GM18505 (cell line): ENCODE measurements around the gene SAP30L.

ENCODE experiments used
- ATAC-seq: cut with Tn5 transposase; IDR thresholded peaks from one replicate; pipeline ENCODE4 v1.9.1; 2021; ENCODE audit not compliant: unreplicated experiment
- POLR2A ChIP-seq: IDR thresholded peaks from 4 replicates; pipeline ENCODE4 v1.6.1; 2011; ENCODE audit warnings: borderline replicate concordance; ENCODE audit not compliant: insufficient read depth, insufficient read length; ENCODE audit errors: extremely low read depth

SAP30L gene

DNA sequence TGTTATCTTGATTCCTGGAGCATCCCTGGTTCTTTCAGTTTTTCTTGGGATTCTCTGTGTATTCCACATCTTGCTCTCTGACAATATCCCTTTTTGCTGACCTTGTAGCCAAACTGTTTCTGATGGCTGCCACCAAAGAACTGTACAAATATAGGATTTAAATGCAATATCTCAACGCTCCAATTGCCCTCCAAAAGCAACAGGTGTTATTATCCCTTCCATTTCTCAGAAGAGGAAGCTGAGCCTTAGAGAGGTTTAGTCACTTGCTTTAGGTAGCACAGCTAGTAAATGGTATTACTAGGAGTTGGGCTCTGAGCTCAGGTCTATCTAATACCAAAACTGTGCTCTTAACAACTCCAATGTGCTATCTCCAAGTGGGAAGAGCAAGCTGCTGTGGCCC is 56.4 kb downstream of the SAP30L start:
- no peak for ATAC-seq
- no peak for TF ChIP-seq POLR2A

DNA sequence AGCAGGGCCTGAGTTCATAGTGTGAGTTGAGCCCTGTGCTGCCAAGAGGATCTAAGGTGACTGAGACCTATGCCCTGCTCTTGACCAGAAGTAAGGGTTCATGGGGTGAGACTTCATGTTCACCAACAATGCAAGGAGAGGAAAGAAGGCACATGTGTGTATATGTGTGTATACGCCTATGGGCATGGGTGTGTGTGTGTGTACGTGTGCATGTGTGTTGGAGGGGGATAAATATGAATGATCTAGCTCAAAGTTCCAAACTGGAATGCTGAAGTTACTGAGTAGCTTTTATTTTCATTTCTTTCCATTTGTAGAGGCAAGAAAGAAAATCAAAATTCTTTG is 57.9 kb downstream of the SAP30L start:
- no peak for TF ChIP-seq POLR2A
- no peak for ATAC-seq

DNA sequence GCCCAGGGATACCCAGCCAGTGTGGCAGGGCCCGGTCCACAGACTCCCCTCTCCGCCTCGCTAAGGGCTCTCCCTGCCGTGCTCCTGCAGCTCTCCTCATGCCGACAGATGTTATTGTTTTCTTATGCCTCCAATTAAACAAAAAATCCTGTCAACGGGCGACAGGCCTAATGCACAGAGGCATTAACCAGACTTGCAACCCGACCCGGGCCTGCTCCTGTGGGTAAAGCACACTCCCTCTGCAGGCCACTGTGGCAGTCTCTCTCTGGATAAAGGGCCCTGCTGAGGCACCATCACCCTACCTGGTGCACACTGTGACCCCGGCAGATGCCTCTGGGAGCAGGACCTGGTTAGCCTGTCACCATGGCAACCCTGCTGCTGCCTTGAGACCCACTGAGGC is 59.8 kb downstream of the SAP30L start:
- TF ChIP-seq POLR2A: no peak

DNA sequence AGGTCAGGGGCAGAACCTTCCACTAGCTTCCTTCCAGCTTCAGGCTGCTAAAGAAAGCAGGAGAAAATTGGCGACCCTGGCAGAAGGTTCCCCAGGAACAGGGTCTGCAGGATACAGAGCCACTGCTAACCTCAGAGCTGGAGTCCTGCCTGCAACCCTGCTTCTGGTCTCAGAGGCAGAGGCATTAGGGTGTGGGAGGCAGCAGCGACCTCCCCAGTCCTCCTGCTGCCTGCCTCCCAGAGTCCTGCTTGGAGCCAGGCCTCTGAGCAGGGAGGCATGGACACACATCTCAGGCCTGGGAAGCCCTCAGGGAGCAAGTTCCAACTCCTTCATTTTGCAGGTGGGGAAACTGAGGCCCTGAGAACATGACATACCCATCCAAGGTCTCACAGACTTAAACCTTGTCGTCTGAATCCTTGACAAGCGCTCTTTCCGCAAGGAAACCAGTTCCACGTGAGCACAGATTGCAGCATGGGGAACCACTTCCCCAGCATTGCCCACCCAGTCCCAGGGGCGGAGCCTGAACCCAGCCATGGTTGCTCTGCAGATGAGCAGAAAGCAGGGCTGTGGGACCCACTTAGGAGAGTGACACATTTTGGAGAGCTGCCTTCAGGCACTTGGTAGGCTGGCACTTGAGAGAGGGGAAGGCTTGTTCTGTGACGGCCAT is 60.4 kb downstream of the SAP30L start:
- ATAC-seq: no peak
- no peak for TF ChIP-seq POLR2A

More for the DNA sequence above, 59.8 kb downstream of the SAP30L start:
- no peak for ATAC-seq

DNA sequence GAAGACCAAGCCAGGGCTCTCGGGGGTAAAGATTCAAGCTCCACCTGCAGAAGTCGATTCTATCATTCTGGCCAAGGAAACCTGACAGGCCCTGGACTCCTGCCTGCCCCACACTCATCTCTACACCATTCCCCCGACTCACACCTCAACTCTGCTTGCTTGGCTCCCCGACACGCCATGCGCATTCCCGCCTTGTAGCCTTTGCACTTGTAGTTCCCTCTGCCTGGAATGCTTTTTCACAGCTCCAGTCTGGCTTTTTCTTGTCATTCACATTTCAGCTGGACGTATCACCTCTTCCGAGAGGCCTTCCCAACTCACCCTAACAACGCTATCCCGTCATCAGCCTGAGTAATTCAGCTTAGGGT is 60.9 kb downstream of the SAP30L start:
- TF ChIP-seq POLR2A: no peak
- ATAC-seq: no peak

DNA sequence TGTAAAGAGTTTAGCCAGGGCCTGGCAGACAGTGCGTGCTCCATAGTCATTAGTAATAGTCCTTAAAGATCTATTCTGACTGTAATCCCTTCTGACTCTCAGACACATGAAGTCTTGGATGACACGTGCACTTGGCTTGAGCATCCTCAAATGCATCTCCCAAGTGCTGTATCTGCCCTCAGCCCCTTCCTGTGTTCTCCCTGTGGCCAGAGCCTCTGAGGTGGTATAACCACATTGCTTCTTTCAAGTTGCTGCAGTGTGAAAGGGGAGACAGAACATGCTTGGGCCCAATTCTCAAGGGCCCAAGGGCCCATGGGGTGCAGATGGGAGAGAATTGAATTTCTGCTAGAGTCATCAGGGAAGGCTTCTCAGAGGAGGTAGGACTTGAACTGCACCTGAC is 62.3 kb downstream of the SAP30L start:
- no peak for TF ChIP-seq POLR2A
- ATAC-seq: no peak

DNA sequence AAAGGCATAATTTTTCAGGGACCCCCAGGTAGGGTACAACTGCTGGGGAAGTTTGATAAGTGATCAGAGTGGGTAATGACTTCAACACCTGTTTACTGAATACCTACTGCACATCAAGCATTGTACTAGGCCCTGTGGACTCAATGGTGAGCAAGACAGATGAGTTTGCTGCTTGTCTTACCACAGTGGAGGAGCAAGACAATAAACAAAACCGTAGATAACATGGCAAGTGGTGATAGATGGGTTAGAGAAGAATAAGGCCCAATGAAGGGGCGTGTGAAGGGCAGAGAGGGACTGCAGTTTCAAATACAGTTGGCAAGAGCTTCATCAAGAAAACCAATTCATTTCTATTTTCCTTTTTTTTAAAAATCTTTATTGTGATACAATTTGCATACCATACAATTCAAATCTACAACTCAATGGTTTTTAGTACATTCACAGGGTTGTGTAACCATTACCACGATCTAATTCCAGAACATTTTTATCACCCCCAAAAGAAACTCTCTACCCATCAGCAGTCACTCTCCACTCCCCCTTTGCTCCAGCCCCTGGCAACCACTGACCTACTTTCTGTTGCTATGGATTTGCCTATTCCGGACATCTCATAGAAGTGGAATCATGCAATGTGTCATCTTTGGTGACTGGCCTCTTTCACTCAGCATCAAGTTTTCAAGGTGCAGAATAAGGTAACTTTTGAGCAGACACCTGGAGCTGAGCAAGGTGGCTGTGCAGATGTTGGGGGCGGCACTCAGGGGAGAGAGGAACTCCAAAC is 64.2 kb downstream of the SAP30L start:
- no peak for TF ChIP-seq POLR2A
- no peak for ATAC-seq
